T follicular helper cell (primary cell): ENCODE data around the gene LRP1B.
"Not testable (repeated sequence)": the region's sequence is repeated elsewhere in the genome, so short reads cannot be mapped to it uniquely, and the experiment has no call there.

Experiments
- DNase-seq: peaks from one replicate; pipeline ENCODE4 v3.0.0-alpha.2; 2020; ENCODE audit warnings: low read depth

LRP1B gene

DNA sequence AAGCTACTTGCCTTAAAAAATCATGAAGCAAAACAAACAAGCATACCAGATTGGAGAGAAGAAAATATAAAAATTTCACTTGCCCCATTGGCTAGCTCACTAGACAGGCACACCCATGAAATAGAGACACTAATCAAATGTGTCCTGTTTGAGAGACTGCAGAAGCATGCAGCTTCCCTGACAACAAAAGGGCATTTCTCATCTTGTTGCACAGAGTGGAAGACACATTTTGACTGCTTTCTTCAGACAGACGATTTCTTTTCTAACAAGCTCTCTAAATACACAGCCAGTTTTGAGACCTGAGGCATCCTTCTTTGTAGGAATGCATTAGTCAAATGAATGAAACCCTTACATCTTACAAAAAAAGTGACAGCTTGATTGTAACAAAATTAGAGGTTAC lies 1792.0 kb downstream of the LRP1B start:
- DNase-seq: no peak

GRCh38 chr2:140337061-140337460 lies 1793.8 kb downstream of the LRP1B start:
- DNase-seq: no peak

DNA sequence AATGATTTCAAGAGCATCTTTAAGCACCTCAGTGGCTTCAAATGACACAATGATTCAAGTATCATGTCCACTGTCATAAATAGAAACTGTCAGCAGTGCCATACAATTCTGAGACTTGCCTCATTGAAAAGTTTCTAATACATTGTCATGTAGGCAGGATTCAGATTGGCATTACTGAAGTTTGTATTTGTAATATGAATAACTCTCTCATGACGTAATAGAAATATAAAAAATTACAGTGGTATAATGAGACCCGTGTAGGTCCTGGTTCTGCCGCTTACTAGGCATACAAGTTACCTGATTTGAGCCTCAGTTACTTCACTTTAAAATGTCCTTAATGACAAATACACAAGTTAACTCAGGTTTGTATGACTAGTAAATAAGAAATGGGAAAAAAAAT lies 1814.5 kb downstream of the LRP1B start:
- DNase-seq: no peak

GRCh38 chr2:140311905-140312304 lies 1818.9 kb downstream of the LRP1B start:
- no peak for DNase-seq

- DNase-seq: no peak
These were observed 1822.1 kb downstream of the LRP1B start for GRCh38 chr2:140308706-140309105.

DNA sequence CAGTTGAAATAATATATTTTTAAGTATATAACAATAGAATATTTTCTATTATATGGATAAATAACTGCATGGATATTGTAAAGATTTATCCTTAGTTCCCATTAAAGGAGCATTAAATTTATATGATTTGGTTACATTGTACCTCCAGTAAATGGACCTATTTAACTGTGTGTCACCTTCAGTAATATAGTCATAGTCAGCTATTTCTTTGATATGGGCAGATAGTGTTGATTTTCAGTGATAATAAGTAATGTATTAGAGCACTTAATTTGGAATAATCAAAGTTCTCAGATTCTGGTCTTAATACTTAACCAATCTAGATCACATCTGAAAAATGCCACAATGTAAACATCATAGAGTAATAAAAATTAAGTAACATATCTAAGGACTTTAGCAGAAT lies 1823.3 kb downstream of the LRP1B start:
- DNase-seq: no peak

DNA sequence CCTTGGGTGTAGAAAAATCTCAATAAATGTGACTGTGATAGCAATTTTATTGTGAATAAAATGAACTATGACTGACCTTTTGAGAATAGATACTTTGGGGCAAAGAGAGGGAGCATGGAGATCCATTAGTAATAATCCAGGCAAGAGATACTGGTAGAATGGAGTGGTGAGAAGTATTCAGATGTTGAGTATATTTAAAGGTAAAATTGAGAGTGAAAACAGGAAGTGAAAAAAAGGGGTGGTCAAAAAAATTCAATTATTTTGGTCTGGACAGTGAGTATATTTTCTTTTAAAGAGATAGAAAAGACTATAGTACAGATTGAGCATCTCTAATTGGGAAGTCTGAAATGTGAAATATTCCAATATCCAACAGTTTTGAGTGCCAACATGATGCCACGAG lies 1835.0 kb downstream of the LRP1B start:
- DNase-seq: no peak

GRCh38 chr2:140288726-140289125 lies 1842.1 kb downstream of the LRP1B start:
- no peak for DNase-seq

GRCh38 chr2:140288213-140288612 lies 1842.6 kb downstream of the LRP1B start:
- DNase-seq: no peak

GRCh38 chr2:140286377-140286776 lies 1844.4 kb downstream of the LRP1B start:
- no peak for DNase-seq

DNA sequence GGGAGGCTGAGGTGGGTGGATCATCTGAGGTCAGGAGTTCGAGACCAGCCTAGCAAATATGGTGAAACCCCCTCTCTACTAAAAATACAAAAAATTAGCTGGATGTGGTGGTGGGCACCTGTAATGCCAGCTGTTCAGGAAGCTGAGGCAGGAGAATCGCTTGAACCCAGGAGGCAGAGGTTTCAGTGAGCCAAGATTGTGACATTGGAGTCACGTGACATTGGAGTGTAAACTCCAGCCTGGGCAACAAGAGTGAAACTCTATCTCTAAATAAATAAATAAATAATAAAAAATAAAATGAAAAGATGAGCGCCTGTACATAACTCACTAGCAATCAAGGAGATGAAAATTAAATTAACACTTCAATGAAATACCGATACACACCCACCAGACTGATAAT lies 1853.5 kb downstream of the LRP1B start:
- DNase-seq: not testable (repeated sequence)

DNA sequence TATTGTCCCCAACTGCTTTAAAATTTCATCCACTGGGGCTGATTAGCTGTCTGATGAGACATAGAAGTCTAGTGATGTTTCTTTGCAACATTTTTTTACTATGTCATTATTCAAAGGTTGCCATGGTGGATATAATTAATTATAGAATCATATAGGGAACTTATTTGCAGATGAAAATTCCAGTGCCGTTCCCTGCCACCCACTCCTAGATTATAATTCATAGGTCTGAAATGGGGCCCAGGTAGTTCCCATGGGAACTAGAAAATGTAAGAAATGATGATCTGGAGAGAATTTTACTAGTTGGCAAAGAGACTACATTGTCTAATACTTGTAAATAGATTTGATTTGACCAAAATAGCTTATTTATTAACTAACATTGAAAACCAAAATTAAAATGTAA lies 1854.2 kb downstream of the LRP1B start:
- no peak for DNase-seq

GRCh38 chr2:140275427-140275826 lies 1855.4 kb downstream of the LRP1B start:
- no peak for DNase-seq

GRCh38 chr2:140274891-140275290 lies 1855.9 kb downstream of the LRP1B start:
- no peak for DNase-seq

DNA sequence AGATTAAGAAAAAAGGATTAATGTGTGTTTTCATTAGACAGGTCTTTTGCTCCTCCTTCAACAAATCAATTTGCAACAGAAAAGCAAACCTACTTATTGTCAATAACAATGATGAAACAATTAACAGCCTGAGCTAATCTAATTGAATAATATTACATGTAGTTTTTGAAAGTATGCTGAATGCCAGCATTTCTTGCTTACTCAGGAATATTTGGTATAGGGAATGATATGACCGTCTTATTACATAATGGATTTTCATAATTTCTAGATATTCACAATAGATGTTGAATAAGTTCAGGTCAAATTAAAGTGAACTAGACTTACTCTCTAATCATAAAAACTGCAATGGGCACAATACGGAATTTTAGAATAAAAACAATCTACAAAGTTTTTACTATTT lies 1856.9 kb downstream of the LRP1B start:
- no peak for DNase-seq

- DNase-seq: no peak
These were observed 1857.4 kb downstream of the LRP1B start for GRCh38 chr2:140273408-140273807.

DNA sequence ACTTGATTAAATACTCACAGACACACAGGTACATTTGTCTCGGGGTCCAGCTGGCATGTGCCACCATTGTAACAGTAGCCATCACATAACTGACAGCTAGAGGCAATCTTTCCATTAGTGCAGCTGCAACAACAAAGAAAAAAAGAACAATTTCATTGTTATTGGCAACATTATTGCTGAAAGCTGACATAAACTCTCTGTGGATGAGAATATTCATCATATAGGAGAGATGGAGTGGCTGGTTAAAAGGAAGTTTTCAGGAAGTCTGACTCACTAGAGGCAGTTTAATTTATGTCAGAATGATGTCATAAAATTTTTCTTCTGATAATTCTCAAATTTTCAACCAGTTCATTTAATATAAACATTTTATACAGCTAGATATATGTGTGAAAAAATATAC lies 1860.6 kb downstream of the LRP1B start:
- DNase-seq: no peak

- no peak for DNase-seq
These were observed 1861.8 kb downstream of the LRP1B start for GRCh38 chr2:140269000-140269399.

- no peak for DNase-seq
These were observed 1867.9 kb downstream of the LRP1B start for GRCh38 chr2:140262908-140263307.

- DNase-seq: no peak
These were observed 1873.0 kb downstream of the LRP1B start for GRCh38 chr2:140257692-140258300.

DNA sequence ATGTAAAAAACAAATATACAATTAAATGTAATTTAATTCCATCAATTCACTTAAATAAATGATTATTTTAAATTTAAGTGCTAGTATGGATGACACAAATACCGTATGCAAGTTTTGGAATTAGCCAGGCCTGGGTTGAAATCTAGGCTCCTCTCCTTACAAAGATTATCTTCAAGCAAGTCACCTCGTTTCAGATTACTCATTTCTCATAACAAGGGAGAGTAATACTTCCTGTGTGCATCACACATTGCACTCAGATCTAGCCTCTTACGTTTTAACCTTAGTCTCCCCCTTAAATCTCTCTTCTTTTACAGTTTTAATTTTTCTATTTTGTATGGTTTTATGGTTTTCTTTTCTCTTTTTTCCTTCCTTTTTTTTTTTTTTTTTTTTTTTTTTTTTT lies 1874.7 kb downstream of the LRP1B start:
- no peak for DNase-seq

DNA sequence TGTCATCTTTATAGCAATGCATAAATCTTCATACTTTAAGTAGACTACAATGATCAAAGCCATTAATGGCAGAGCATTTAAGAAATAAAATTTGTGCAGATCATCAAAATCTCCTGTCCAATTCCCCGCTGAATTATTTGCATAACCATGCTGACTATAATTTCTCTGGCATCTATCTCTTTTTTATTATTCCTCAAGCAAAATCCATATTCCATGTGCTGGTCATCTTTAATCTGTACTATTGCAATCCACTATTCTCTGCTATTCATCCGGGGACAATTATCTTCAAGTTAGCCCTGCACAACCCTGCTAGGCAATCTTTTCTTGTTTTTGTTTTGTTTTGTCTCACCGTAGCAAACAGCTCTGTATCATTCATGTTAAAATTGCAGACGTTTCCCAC lies 1881.0 kb downstream of the LRP1B start:
- no peak for DNase-seq

DNA sequence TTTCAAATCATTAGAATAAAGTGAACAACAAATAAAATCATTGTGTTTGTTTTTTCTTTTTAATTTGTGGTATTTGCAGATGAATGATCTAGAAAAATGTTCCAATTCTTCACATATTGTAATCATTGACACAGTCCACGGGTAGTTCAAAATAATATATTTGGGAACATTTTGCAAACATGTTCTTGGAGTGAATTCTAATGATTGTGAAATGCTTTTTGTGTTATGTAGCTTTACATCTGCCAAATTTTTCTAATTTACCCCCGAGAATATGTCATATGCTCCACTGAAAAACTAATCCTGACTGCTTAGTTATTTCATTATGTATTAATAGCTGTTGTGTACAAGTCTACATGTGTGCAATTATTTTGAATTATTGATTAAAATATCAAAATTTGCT lies 1882.2 kb downstream of the LRP1B start:
- DNase-seq: no peak

DNA sequence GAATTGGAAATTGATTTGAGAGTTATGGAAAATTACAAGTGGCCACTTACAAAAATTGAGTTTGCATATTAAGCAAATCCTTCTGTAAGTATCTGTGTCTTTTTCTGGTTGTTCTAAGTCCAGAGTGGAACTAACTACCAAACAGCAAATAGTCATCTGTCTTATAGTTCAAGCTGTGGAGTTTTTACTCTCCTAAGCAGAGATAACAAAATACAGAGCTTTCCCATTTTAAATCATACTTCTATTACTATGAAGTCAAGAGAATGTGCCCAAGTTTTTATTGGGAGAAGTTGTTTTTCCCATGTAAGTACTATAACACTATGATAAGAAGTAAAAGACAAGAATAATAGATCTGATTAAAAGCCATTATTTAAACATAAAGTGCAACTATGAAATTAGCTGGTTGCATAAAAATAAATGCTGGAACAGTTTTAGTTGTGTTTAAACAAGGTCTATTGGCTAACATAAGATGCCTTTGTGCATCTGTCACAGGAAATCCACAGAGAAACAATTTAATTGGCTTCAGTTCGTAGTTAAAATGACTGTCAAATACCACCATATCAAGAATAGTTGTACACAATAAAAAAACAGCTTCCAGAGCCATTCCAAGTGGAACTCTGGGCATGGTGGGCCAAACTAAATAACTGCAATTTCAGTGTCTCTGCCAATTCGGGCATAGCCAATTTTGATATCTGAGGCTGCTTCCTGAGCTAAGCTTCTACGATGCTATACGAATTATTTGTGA lies 1883.2 kb downstream of the LRP1B start:
- no peak for DNase-seq
